GM10266 (cell line): Measurements from ENCODE around the gene MUC3A.

Experiments
- DNase-seq: peaks from one replicate; pipeline ENCODE4 v3.0.0; 2012; ENCODE audit errors: extremely low spot score
- TF ChIP-seq, protein P1 (sequence below): IDR thresholded peaks from 2 replicates; pipeline ENCODE4 v1.5.1; 2012; ENCODE audit warnings: mild to moderate bottlenecking, low read depth; ENCODE audit not compliant: control insufficient read depth, insufficient read depth; ENCODE audit errors: missing control alignments

MUC3A gene

DNA sequence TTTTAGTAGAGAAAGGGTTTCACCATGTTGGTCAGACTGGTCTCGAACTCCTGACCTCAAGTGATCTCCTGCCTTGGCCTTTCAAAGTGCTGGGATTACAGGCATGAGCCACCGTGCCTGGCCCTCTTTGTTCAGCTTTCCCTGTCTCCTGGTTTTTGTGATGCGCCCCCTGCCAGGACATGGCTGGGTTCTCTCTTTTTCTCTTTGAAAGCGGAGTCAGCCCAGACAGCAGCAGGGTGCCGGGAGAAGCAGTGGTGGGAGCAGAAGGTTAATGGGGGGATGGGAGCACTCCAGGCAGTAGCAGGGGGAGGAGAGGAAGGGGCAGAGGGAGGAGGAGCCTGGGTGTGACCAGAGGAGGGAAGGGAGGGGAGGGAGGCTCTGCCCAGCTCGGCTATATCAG is 1.8 kb downstream of the MUC3A start:
- DNase-seq: no peak

DNA sequence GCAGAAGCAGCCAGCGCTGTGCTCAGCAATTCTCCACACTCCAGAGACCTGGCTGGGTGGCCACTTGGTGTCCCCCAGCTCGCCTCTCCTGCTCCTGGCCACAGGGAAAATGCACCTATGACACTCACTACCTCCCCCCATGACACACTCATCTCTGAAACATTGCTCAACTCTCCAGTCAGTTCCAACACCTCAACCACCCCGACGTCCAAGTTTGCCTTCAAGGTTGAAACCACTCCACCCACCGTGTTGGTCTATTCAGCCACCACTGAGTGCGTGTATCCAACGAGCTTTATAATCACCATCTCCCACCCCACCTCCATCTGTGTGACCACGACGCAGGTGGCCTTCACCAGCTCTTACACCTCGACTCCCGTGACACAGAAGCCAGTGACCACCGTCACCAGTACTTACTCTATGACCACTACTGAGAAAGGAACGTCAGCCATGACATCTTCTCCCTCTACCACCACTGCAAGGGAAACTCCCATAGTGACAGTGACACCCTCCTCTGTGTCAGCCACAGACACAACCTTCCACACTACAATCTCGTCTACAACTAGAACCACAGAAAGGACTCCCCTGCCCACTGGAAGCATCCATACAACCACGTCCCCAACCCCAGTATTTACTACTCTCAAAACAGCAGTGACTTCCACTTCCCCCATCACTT is 2.7 kb downstream of the MUC3A start:
- DNase-seq: no peak
- TF ChIP-seq, protein P1, sequence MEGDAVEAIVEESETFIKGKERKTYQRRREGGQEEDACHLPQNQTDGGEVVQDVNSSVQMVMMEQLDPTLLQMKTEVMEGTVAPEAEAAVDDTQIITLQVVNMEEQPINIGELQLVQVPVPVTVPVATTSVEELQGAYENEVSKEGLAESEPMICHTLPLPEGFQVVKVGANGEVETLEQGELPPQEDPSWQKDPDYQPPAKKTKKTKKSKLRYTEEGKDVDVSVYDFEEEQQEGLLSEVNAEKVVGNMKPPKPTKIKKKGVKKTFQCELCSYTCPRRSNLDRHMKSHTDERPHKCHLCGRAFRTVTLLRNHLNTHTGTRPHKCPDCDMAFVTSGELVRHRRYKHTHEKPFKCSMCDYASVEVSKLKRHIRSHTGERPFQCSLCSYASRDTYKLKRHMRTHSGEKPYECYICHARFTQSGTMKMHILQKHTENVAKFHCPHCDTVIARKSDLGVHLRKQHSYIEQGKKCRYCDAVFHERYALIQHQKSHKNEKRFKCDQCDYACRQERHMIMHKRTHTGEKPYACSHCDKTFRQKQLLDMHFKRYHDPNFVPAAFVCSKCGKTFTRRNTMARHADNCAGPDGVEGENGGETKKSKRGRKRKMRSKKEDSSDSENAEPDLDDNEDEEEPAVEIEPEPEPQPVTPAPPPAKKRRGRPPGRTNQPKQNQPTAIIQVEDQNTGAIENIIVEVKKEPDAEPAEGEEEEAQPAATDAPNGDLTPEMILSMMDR: no peak

More for the DNA sequence above, 1.8 kb downstream of the MUC3A start:
- TF ChIP-seq, protein P1: no peak

DNA sequence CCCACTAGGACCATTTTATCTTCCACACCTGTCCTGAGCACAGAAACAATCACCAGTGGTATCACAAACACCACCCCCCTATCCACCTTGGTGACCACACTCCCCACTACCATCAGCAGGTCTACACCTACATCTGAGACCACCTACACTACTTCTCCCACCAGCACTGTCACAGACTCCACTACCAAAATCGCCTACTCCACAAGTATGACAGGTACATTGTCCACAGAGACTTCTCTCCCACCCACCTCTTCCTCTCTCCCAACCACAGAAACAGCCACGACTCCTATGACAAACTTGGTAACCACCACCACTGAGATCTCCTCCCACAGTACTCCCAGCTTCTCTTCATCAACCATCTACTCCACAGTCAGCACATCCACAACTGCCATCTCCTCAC is 3.3 kb downstream of the MUC3A start:
- TF ChIP-seq, protein P1: no peak
- DNase-seq: no peak

DNA sequence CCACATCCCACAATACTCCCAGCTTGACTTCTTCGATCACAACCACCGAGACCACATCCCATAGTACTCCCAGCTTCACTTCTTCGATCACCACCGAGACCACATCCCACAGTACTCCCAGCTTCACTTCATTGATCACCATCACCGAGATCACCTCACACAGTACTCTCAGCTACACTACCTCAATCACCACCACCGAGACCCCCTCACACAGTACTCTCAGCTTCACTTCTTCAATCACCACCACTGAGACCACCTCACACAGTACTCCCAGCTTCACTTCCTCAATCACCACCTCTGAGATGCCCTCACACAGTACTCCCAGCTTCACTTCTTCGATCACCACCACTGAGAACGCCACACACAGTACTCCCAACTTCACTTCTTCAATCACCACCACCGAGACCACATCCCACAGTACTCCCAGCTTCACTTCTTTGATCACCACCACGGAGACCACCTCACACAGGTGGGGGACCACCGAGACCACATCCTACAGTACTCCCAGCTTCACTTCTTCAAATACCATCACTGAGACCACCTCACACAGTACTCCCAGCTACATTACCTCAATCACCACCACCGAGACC is 8.6 kb downstream of the MUC3A start:
- no peak for DNase-seq

DNA sequence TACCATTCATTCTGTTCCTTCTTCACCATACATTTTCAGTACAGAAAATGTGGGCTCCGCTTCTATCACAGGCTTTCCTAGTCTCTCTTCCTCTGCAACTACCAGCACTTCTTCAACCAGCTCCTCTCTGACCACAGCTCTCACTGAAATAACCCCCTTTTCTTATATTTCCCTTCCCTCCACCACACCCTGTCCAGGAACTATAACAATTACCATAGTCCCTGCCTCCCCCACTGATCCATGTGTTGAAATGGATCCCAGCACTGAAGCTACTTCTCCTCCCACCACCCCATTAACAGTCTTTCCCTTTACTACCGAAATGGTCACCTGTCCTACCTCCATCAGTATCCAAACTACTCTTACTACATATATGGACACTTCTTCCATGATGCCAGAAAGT is 10.6 kb downstream of the MUC3A start:
- DNase-seq: no peak
- TF ChIP-seq, protein P1: no peak

More for the DNA sequence above, 8.6 kb downstream of the MUC3A start:
- TF ChIP-seq, protein P1: no peak

DNA sequence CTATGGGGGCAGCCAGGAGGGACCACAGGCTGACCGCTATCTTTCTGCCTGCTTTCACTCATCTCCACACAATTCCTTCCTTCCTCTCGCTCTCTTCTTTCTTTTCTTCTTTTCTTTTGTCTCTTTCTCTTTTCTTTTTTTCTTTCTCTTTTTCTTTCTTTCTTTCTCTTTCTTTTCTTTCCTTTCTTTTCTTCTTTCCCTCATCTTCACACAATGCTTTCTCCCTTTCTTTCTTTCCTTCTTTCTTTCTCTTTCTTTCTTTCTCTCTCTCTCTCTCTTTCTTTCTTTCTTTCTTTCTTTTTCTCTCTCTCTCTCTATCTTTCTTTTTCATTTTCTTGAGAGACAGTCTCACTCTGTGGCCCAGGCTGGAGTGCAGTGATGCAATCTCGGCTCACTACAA is 13.2 kb downstream of the MUC3A start:
- no peak for DNase-seq
- TF ChIP-seq, protein P1: no peak

DNA sequence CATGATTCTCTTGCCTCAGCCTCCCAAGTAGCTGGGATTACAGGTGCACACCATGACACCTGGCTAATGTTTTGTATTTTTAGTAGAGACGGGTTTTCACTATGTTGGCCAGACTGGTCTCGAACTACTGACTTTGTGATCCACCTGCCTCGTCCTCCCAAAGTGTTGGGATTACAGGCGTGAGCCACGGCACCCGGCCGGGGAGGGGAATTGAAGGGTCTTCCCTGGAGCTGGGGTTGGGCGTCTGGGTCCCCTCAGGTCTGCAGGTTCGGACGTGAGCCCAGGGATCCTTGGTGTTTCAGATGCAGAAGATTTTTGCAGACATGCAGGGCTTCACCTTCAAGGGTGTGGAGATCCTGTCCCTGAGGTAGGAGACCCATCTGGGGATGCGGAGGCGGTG is 14.1 kb downstream of the MUC3A start:
- no peak for DNase-seq

More for the DNA sequence above, 14.1 kb downstream of the MUC3A start:
- TF ChIP-seq, protein P1: no peak
